ENCODE results near the gene CORO1C. TPM values are rescaled to one million over a fixed set of nuclear protein-coding genes. Genes with fewer than 3 reads are reported as not detected.

CORO1C gene
- total RNA-seq, 1 experiment from 2014 or later: 57.7 TPM

GRCh38 chr12:108724890-108725151 lies 6.5 kb downstream of the CORO1C start:
- DNase-seq (ENCODE audit: low spot score): no peak

- DNase-seq (ENCODE audit: low spot score): peak; percentile 23
Measured at GRCh38 chr12:108724054-108724889, 7.0 kb downstream of the CORO1C start.

GRCh38 chr12:108722992-108723766 lies 8.1 kb downstream of the CORO1C start:
- DNase-seq (ENCODE audit: low spot score): peak; percentile 14

GRCh38 chr12:108722463-108722862 lies 8.9 kb downstream of the CORO1C start:
- no peak for DNase-seq (ENCODE audit: low spot score)

- no peak for DNase-seq (ENCODE audit: low spot score)
Measured at GRCh38 chr12:108721824-108722223, 9.5 kb downstream of the CORO1C start.

GRCh38 chr12:108720757-108721514 lies 10.4 kb downstream of the CORO1C start:
- no peak for DNase-seq (ENCODE audit: low spot score)

- DNase-seq (ENCODE audit: low spot score): no peak
Measured at GRCh38 chr12:108717243-108717642, 14.1 kb downstream of the CORO1C start.

GRCh38 chr12:108714866-108715265 lies 16.5 kb downstream of the CORO1C start:
- no peak for DNase-seq (ENCODE audit: low spot score)

GRCh38 chr12:108713471-108713870 lies 17.8 kb downstream of the CORO1C start:
- DNase-seq (ENCODE audit: low spot score): no peak

GRCh38 chr12:108712925-108713203 lies 18.5 kb downstream of the CORO1C start:
- DNase-seq (ENCODE audit: low spot score): no peak

- no peak for DNase-seq (ENCODE audit: low spot score)
Measured at GRCh38 chr12:108712165-108712924, 19.0 kb downstream of the CORO1C start.

GRCh38 chr12:108711489-108712164 lies 19.7 kb downstream of the CORO1C start:
- DNase-seq (ENCODE audit: low spot score): no peak

GRCh38 chr12:108709697-108710096 lies 21.6 kb downstream of the CORO1C start:
- DNase-seq (ENCODE audit: low spot score): no peak

- DNase-seq (ENCODE audit: low spot score): no peak
Measured at GRCh38 chr12:108704527-108704926, 26.8 kb downstream of the CORO1C start.

- DNase-seq (ENCODE audit: low spot score): no peak
Measured at GRCh38 chr12:108702595-108703320, 28.6 kb downstream of the CORO1C start.

- DNase-seq (ENCODE audit: low spot score): no peak
Measured at GRCh38 chr12:108701779-108702441, 29.4 kb downstream of the CORO1C start.

GRCh38 chr12:108700833-108701541 lies 30.3 kb downstream of the CORO1C start:
- DNase-seq (ENCODE audit: low spot score): no peak

GRCh38 chr12:108699955-108700563 lies 31.3 kb downstream of the CORO1C start:
- no peak for DNase-seq (ENCODE audit: low spot score)

GRCh38 chr12:108697905-108698304 lies 33.4 kb downstream of the CORO1C start:
- DNase-seq (ENCODE audit: low spot score): no peak
